Osteoblast (primary cell): ENCODE measurements around the gene PAX5. TPM values are rescaled to one million over a fixed set of nuclear protein-coding genes. Genes with fewer than 3 reads are reported as not detected.

Source experiments
- DNase-seq: peaks from one replicate; pipeline ENCODE4 v3.0.0; 2011; ENCODE audit warnings: low spot score, mixed read lengths; ENCODE audit not compliant: insufficient read length; ENCODE audit errors: missing footprints
- H2AFZ ChIP-seq: 2 replicates; pipeline ENCODE4 v1.6.0; 2011; ENCODE audit warnings: mild to moderate bottlenecking, low read length
- H3K27ac ChIP-seq: 2 replicates; pipeline ENCODE4 v1.5.1; 2011; ENCODE audit warnings: mild to moderate bottlenecking, low read depth, low read length, moderate library complexity
- H3K27me3 ChIP-seq: 2 replicates; pipeline ENCODE4 v1.6.0; 2012; ENCODE audit warnings: mild to moderate bottlenecking, control low read depth, inconsistent platforms, low read length, moderate library complexity; ENCODE audit not compliant: insufficient read depth
- H3K36me3 ChIP-seq: 2 replicates; pipeline ENCODE4 v1.5.1; 2011; ENCODE audit warnings: mild to moderate bottlenecking, low read length, control low read depth, moderate library complexity; ENCODE audit not compliant: insufficient read depth
- H3K4me1 ChIP-seq: 2 replicates; pipeline ENCODE4 v1.5.1; 2011; ENCODE audit warnings: mild to moderate bottlenecking, low read length, control low read depth, moderate library complexity; ENCODE audit not compliant: insufficient read depth
- H3K4me2 ChIP-seq: 2 replicates; pipeline ENCODE4 v1.6.0; 2011; ENCODE audit warnings: mild to moderate bottlenecking, low read length; ENCODE audit not compliant: insufficient read depth
- H3K4me3 ChIP-seq: fragments of 200-600 bp; sonication (generic); 3 replicates; pipeline ENCODE4 v1.5.1; 2012; ENCODE audit warnings: mild to moderate bottlenecking, low read length, inconsistent platforms; ENCODE audit not compliant: insufficient read depth
- H3K79me2 ChIP-seq: 2 replicates; pipeline ENCODE4 v1.6.0; 2012; ENCODE audit warnings: mild to moderate bottlenecking, low read length, control low read depth, inconsistent platforms; ENCODE audit not compliant: insufficient read depth
- H3K9me3 ChIP-seq: 2 replicates; pipeline ENCODE4 v1.5.1; 2011; ENCODE audit warnings: low read depth, low read length, control low read depth
- H4K20me1 ChIP-seq: 2 replicates; pipeline ENCODE4 v1.6.0; 2012; ENCODE audit warnings: mild to moderate bottlenecking, low read length, control low read depth; ENCODE audit not compliant: insufficient read depth
- CTCF ChIP-seq: IDR thresholded peaks from 2 replicates; pipeline ENCODE4 v1.5.1; 2011; ENCODE audit warnings: mild to moderate bottlenecking, low read depth, low read length, moderate library complexity; ENCODE audit errors: extremely low read depth
- total RNA-seq: library from RNA; depleted of rRNA; stranded (reverse); fragments of >200 nt; gene quantifications from 2 replicates; pipeline ENCODE4 v1.2.3, GENCODE V29; 2012

The PAX5 gene
- total RNA-seq, 1 donor = not detected

GRCh38 chr9:36837431-36838405 lies 196.3 kb downstream of the PAX5 start:
- H4K20me1 ChIP-seq = no peaks in the 10 kb centered on the region
- H3K27me3 ChIP-seq = peaks cover 19% of the 10 kb centered on the region
- TF ChIP-seq CTCF = no peak

GRCh38 chr9:36836486-36836885 lies 197.6 kb downstream of the PAX5 start:
- no peak overlapping the region for H3K4me3 ChIP-seq

More at GRCh38 chr9:36837431-36838405, 196.3 kb downstream of the PAX5 start:
- Histone ChIP-seq H3K4me3 (no peak overlapping the region), H2AFZ (no peak overlapping the region), H3K36me3 (no peaks in the 10 kb centered on the region), H3K4me1 (no peaks in the 10 kb centered on the region), H3K4me2 (no peak overlapping the region), H3K79me2 (no peaks in the 10 kb centered on the region), H3K27ac (no peak overlapping the region), H3K9me3 (no peaks in the 10 kb centered on the region)
- DNase-seq = peak; percentile 17

DNA sequence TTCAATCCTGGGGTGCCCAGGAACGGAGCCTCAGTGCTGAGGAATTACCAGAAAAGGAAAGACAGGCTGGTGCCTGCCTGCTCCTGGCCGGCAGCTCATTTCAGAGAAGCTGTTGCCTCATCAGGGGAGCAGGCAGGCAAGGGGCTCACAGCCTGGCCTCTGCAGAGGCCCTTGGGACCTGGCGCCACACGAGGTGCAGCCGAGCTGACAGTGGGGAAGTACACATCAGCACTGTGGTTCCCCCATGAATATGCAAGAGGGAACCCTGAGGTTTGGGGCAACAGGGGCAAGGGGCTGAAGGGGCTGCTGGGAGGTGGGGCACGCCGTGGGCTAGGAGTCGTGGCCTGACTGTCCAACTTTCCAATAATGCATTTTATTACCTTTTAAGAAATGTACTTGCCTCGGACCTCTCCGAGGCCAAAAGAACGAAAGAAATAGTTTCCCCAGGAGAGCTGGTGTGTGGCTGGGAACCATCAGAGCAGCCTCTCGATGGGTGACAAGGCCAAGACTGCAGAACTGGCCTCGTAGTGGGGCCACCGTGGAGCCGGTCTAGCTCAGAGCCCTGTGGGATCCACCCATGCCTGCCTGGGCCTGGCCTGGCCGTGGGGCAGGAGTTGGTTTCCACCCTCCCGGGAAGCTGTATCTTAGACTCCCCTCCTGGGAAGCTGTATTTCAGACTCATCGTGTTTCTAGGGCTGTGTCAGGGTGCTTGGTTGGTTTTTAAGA lies 198.6 kb downstream of the PAX5 start:
- Histone ChIP-seq H2AFZ (no peak overlapping the region), H3K27me3 (peaks cover 14% of the 10 kb centered on the region)

More at GRCh38 chr9:36836486-36836885, 197.6 kb downstream of the PAX5 start:
- Histone ChIP-seq H4K20me1 (no peaks in the 10 kb centered on the region), H3K4me1 (no peaks in the 10 kb centered on the region), H3K27ac (no peak overlapping the region), H3K9me3 (no peaks in the 10 kb centered on the region), H3K79me2 (no peaks in the 10 kb centered on the region), H2AFZ (no peak overlapping the region), H3K36me3 (no peaks in the 10 kb centered on the region), H3K27me3 (peaks cover 14% of the 10 kb centered on the region), H3K4me2 (no peak overlapping the region)
- peak; percentile 17 for DNase-seq
- no peak for TF ChIP-seq CTCF

More for the DNA sequence above, 198.6 kb downstream of the PAX5 start:
- no peaks in the 10 kb centered on the region for H3K36me3 ChIP-seq
- DNase-seq = peak; percentile 58
- H3K4me2 ChIP-seq = no peak overlapping the region
- no peaks in the 10 kb centered on the region for H3K4me1 ChIP-seq
- no peak for TF ChIP-seq CTCF
- no peak overlapping the region for H3K27ac ChIP-seq
- H3K79me2 ChIP-seq = no peaks in the 10 kb centered on the region
- H3K9me3 ChIP-seq = no peaks in the 10 kb centered on the region
- no peaks in the 10 kb centered on the region for H4K20me1 ChIP-seq
- H3K4me3 ChIP-seq = no peak overlapping the region
